ENCODE data around the gene NGEF.
A peak's percentile ranks its signal among the peaks of the same experiment; 100 is the strongest.
"Not testable (repeated sequence)": the region's sequence is repeated elsewhere in the genome, so short reads cannot be mapped to it uniquely, and the experiment has no call there.

The NGEF gene

DNA sequence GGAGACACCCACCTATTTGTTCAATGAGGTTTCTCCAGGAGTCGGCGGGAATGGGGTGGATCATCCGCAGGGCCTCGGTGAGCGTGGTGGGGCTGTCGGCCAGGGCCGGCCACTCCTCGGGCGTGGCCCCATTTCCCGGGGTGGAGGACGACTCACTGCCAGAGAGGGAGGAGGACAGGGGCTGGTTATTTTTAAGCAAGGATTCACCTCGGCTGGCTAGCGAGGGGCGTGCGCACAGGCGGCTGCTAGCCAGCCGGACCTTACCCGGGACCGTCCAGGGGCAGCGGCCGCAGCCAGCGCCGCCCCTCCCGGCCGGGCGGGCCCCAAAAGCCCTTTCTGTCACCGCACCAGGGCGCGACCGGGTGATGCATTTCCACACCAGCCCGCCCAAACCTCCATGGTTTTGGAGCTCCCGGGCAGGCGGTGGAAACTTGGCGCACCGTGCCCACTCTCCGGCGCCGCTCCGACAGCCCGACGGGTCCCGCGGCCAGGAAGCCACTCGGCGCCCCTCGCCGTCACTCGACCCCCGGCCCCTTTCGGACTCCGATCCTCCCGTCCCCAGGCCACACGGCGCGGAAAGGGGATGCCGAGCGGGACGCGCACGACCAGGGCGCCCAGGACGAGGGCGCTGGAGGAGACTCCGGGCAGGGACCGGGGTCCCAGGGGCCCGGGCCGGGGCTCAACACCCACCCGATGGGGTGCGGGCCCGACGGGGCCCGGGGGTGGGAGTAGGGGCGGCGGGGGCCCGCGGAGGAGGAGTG, 85.8 kb downstream of the NGEF start:
- peak; percentile 63 for DNase-seq (ENCODE audit: low spot score)

DNA sequence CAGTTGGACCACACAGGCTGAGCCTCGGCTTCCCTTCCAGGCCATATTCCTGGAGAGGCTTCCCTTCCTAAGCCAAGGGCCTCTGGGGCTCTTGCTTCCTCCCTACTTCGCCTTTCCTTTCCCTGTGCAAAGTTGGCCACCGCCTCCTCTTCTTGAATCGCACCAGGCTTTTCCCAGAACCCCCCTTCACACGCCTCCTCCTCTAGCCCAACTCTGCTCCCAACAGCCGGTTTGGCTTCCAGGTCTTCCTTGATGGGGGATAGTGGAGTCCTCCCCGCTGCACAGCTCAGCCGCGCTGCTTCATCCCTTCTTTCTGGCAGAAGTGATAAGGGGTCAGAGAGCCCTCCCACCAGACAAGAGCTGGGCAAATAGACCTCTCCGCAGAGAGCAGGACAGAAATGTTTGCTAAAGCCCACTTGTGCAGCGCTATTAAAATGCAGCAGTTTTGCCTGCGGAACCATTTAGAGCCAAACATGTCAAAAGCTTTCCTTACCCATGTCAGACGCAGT, 86.6 kb downstream of the NGEF start:
- no peak for DNase-seq (ENCODE audit: low spot score)

DNA sequence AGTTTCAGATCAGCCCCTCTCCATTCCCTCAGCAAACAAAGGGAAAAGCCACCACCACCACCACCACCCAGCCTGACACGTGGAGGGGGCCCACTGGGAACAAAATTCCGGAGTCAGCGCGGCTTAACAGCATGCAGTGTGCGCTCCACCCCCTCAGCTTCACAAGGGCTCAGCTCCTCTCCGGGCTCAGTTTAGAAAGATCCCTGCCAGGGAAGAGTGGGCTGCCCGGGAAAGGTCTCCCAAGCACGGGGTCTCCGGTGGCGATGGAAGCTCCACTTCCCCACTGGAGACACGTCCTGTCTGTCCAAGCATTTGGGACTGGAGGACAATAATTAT, 87.3 kb downstream of the NGEF start:
- DNase-seq (ENCODE audit: low spot score): no peak

GRCh38 chr2:232925153-232925820, 87.8 kb downstream of the NGEF start:
- DNase-seq (ENCODE audit: low spot score): no peak

GRCh38 chr2:232924433-232924832, 88.6 kb downstream of the NGEF start:
- no peak for DNase-seq (ENCODE audit: low spot score)

DNA sequence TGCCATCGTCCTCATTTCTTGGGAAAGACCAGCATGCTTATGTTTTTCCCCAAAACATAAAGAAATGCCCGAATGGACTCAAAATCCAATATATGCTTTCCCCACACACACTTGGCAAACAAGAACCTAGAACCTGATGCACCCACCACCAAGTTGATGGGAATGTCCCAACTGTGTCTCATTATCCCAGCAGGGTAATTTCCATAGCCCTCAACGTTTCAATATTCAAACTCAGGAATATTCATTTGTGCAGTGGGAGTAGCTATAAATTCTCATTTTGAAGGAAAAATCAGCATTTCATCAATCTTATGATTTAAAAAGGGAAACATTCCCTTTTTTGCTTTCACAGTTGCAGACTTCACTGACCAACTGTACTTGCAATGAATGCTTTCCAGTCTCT, 92.3 kb downstream of the NGEF start:
- no peak for DNase-seq (ENCODE audit: low spot score)

DNA sequence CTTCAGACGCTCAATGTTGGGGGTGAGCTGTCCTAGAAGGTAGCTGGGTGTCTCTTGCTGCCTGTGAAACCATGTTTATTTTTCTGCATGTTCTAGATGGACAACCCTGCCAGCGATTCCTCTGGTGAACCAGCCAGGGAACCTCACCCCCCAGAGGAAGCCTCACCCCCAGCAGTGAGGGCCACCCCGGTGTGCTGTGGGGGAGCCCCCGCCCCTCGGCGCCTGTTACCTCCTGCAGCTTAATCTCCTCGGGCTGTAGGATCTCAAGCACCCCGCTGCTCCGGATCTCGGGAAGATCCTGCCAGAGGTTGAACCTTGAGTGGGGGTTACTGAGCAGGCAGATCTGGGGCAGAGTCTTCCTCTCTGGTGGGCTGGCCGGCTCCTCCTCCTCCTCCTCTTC, 93.0 kb downstream of the NGEF start:
- DNase-seq (ENCODE audit: low spot score): no peak

DNA sequence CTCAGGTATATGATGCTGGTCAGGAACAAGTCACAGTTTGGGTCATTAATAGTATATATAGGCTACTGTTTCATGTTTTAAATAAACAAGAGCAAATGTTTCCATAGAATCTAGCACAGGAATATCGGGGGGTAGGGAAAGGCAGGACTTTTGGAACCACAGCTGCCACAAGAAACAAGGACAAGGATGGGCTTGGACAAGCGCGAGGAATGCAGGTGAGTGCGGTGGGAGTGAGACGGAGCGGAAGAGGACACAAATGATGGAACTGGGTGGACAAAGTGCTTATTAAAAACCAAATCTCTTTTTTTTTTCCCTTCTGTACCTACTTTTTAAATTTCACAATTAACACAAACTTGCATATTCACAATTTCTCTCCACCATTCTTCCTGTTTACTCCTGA, 93.9 kb downstream of the NGEF start:
- DNase-seq (ENCODE audit: low spot score): no peak

DNA sequence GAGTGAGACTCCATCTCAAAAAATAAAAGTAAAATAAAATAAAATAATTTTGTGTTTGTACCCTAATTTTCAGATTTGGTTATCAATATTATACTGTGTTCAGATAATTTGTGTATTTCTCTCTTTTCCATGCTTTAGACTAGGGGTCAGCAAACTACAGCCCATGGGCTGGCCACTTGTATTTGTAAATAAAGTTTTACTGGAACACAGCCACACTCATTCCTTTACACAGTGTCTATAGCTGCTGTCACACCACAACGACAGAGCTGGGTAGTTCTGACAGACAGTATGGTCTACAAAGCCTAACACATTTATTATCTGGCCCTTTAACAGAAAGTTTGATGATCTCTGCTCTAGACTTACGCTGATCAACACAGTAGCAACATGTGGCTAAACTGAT, 99.2 kb downstream of the NGEF start:
- DNase-seq (ENCODE audit: low spot score): no peak

DNA sequence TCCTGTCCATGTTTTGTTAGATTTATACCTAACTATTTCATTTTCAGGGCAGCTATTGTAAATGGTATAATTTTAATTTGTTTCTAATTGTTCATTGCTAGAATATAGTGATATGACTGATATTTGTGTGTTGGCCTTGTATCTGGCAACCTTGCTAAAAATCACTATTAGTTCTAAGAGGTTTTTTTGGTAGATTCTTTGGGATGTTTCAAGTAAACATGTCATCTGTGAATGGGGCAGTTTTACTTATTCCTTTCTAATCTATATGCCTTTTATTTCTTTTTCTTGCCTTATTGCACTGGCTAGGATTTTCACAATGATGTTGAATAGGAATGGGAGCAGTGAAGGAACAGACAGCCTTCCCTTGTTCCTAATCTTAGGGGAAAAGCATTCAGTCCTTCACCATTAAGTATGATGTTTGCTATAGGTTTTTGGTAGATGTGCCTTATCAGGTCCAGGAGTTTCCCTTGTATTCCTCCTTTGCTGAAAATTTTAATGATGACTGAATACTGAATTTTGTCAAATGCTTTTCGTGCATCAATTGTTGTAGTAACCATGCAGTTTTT, 101.3 kb downstream of the NGEF start:
- no peak for DNase-seq (ENCODE audit: low spot score)

GRCh38 chr2:232910376-232910775, 102.7 kb downstream of the NGEF start:
- no peak for DNase-seq (ENCODE audit: low spot score)

GRCh38 chr2:232908695-232909094, 104.4 kb downstream of the NGEF start:
- no peak for DNase-seq (ENCODE audit: low spot score)

- DNase-seq (ENCODE audit: low spot score): not testable (repeated sequence)
Observed at GRCh38 chr2:232907718-232908085, 105.4 kb downstream of the NGEF start.

- not testable (repeated sequence) for DNase-seq (ENCODE audit: low spot score)
Observed at GRCh38 chr2:232906867-232907717, 106.0 kb downstream of the NGEF start.

DNA sequence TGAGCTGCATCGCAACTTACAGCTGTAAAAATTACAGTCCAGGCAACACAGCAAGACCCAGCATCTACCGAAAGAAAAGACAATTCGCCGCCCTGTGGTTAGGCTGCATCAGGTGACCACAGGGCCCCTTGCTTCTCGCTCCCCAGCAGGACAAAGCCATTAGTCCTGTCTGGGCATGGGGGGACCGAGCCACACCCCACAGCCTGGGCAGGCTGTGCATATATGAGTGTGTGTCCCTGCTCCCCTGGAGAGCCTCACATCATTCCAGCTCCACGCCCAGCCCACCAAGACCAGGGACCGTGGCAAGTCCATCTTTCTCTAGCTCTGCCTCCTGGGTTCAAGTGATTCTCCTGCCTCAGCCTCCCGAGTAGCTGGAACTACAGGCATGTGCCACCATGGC, 109.1 kb downstream of the NGEF start:
- no peak for DNase-seq (ENCODE audit: low spot score)

DNA sequence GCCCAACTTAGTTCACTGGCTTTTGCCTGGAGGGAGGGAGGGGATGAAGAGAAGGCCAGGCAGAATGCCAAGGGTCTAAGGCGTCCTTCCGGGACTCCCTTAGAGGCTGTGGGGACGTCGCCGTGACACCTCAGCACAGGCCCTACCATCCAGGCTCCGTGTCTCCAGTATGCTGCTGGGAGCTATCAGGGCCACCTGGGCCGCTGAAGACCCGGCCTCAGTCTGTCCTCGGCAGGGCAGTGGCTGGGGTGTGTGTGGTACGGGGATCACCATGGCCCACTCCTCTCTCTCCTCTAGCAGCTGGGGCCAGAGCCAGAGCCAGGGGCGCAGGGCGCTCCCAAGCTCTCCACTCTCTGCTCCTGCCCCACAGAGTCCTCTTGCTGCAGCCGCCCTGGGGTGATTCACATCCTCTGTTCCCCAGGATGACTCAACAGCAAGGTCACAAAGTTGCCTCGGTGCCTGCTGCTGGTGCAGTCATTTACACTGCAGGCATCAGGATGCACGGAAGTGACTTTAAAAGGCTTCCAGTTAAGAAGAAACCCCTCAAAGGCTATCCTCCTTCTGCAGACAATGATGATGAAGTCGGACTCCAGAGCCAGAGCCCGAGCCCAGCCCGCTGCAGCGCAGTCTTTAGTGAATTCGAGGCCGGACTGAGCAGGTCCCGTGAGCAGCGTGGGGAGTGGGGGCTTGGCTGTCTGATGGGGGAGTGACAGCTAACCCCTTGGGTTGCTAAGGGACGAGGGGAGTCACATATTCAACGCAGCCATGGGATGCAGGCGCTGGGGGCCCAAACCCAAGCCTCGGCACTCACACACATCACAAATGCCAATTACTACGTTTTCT, 111.1 kb downstream of the NGEF start:
- DNase-seq (ENCODE audit: low spot score): peak; percentile 97

DNA sequence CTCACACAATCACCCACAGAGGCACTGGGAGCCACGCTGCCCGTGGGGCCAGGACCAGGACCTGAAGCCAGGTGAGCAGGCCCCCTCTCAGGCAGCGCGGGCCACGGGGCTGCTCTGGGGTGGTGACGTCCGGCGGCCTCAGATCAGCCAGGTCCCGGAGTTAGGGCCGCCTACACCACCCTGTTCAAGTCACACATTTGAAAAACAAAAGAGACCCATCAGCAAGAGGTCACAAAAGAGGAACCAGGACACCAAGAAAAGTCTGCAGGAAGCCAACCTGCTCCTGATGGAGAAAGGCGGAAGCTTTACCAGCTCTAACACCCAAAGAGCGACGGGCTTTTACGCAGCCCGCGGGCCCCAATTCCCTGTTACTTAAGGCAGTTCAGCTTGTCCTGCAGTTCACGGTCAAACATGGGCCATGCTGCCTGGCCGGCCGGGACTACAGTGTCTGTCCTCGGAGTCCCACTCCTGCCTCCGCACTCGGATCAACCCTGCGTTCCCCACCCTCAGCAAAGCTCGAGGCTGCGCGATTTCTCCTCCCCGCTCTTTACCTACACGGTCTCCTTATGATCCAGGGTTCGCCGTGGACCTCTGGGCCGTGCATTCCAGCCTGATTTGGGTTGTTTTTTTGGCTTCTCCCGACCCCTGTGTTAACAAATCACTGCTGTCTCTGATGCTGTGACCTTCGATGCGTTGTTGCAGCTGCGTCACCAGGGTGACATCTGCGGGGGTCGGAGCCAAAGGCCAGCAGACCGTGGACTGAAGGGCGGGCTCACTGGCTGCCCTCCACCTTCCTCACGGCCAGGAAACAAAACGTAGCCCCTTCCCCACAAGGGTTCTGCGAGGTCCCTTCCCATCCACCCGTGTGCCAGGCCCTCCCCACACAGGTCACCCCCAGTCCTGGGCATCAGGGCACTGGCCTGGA, 112.0 kb downstream of the NGEF start:
- DNase-seq (ENCODE audit: low spot score): no peak

- DNase-seq (ENCODE audit: low spot score): no peak
Observed at GRCh38 chr2:232898592-232899543, 114.2 kb downstream of the NGEF start.

Measured in AG08395 (cell line).